Coronary artery (tissue), 2 donors: ENCODE results near the gene TYROBP.
A peak's percentile ranks its signal among the peaks of the same experiment; 100 is the strongest.
"Not testable (repeated sequence)": the region's sequence is repeated elsewhere in the genome, so short reads cannot be mapped to it uniquely, and the experiment has no call there.

Experiments
- DNase-seq: peaks from one replicate; pipeline ENCODE4 v3.0.0-alpha.2; 2017; ENCODE audit warnings: low spot score
- H3K27ac ChIP-seq, 2 donors: fragments of 200-600 bp; sonication (generic); one replicate each; pipeline ENCODE4 v1.5.1; 2016 to 2019
- H3K4me3 ChIP-seq: fragments of 200-600 bp; sonication (generic); 2 replicates; pipeline ENCODE4 v1.5.1; 2016; ENCODE audit warnings: mild to moderate bottlenecking, moderate library complexity
- TF ChIP-seq, protein P1 (sequence below): fragments of 200-600 bp; sonication (generic); IDR thresholded peaks from one replicate; pipeline ENCODE4 v1.5.1; 2019; ENCODE audit warnings: antibody characterized with exemption

TYROBP gene

DNA sequence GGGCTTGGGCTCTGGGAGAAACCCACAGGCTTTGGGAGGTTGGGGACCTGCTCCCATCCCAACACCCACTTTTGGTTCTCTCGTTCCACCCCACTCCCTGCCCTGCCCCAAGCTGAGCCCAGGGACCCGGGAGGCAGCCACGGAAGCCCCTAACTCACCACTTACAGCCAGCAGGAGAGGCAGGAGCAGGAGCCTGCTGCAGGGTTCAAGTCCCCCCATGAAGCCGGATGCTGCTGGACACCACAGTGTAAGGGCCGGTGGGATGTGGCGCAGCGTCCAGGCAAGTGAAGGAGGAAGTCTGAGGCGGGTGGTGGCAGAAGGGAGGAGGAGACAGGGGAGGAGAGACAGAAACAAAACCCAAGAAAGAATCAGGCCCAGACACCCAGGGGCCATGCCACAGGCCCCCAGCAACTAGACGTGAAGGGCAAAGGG, at the start of gene TYROBP:
TSS of gene TYROBP (minus strand) at position 286 of the 432 bp plus-strand sequence. CDS start at position 219, 67 bp downstream.
- TF ChIP-seq, protein P1, sequence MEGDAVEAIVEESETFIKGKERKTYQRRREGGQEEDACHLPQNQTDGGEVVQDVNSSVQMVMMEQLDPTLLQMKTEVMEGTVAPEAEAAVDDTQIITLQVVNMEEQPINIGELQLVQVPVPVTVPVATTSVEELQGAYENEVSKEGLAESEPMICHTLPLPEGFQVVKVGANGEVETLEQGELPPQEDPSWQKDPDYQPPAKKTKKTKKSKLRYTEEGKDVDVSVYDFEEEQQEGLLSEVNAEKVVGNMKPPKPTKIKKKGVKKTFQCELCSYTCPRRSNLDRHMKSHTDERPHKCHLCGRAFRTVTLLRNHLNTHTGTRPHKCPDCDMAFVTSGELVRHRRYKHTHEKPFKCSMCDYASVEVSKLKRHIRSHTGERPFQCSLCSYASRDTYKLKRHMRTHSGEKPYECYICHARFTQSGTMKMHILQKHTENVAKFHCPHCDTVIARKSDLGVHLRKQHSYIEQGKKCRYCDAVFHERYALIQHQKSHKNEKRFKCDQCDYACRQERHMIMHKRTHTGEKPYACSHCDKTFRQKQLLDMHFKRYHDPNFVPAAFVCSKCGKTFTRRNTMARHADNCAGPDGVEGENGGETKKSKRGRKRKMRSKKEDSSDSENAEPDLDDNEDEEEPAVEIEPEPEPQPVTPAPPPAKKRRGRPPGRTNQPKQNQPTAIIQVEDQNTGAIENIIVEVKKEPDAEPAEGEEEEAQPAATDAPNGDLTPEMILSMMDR = no peak
- Histone ChIP-seq H3K27ac (peak within 1 kb of the TSS in 1 of 2 donors; percentile 78), H3K4me3 (peak within 1 kb of the TSS; percentile 58)
- no peak for DNase-seq

DNA sequence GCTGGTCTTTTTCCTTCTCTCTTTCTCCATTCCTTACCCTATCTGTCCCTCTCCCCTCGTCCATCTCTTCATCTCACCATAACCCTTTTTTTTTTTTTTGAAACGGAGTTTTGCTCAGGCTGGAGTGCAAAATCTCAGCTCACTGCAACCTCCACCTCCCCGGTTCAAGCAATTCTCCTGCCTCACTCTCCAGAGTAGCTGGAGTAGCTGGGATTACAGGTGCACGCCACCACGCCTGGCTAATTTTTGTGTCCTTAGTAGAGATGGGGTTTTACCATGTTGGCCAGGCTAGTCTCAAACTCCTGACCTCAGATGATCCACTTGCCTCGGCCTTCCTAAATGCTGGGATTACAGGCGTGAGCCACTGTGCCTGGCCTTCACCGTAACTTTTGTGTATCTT, 49.3 kb upstream of the TYROBP start:
- not testable (repeated sequence) for H3K4me3 ChIP-seq, H3K27ac ChIP-seq, DNase-seq

DNA sequence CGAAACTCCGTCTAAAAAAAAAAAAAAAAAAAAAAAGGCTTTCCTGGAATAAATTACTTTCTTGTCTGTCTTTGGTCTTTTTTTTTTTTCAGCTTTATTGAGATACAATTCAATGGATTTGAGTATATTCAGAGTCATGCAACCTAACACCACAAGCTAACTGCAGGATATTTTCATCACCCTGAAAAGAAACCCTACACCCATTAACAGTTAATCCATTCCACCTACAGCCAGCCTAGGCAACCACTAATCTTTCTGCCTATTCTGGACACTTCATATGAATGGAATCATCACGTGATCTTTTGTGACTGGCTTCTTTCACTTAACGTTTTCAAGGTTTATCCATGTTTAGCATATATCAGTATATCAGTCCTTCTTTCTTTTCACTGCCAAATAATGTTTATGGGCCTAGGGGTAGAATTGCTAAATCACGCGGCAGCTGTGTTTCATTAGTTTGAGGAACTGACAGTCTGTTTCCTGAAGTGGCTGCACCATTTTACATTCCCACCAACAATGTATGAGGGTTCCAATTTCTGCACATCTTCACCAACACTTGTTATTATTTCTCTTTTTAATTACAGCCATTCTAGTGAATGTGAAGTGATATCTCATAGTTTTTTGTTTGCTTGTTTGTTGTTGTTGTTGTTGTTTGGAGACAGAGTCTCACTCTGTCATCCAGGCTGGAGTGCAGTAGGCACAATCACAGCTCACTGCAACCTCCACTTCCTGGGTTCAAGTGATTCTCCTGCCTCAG, 48.0 kb upstream of the TYROBP start:
- Histone ChIP-seq H3K27ac (no peak overlapping the region), H3K4me3 (no peak overlapping the region)
- no peak for DNase-seq
- TF ChIP-seq, protein P1 = no peak

DNA sequence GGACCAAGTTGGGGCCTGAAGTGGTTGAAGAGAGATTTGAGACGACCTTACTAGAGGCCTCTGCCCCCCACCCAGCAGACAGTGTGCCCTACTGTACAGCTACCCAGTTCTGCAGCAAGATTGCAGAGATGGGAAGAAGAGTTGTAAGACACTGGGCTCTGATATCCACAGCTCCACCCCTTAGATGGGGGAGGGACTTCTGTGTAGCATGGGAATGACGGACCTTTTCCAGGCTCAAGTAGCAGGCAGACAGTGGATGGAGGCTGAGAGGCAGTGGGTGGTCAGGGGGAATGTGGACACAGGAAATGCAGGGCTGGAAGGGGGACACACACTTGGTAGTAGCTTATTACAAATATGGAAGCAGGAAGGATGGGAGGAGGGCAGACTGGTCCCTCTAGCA, 41.0 kb upstream of the TYROBP start:
- TF ChIP-seq, protein P1 = no peak
- no peak overlapping the region for H3K4me3 ChIP-seq
- no peak overlapping the region for H3K27ac ChIP-seq
- no peak for DNase-seq

DNA sequence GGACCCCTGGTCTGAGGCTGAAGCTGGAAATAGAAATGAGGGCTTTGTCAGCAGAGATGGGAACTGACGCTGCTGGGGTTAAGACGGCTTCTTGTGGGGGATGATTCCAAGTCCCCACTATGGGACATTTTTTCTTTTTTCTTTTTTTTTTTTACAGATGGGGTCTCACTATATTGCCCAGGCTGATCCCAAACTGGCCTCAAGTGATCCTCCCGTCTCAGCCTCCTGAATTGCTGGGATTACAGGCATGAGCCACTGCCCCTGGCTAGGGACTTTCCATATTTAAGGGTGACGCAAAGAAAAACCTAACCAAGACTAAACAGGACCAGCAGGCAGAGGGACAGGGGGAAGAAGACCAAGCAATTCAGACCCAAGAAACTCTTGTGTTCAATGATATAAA, 38.1 kb upstream of the TYROBP start:
- H3K27ac ChIP-seq = no peak overlapping the region
- no peak overlapping the region for H3K4me3 ChIP-seq
- TF ChIP-seq, protein P1 = no peak
- no peak for DNase-seq

DNA sequence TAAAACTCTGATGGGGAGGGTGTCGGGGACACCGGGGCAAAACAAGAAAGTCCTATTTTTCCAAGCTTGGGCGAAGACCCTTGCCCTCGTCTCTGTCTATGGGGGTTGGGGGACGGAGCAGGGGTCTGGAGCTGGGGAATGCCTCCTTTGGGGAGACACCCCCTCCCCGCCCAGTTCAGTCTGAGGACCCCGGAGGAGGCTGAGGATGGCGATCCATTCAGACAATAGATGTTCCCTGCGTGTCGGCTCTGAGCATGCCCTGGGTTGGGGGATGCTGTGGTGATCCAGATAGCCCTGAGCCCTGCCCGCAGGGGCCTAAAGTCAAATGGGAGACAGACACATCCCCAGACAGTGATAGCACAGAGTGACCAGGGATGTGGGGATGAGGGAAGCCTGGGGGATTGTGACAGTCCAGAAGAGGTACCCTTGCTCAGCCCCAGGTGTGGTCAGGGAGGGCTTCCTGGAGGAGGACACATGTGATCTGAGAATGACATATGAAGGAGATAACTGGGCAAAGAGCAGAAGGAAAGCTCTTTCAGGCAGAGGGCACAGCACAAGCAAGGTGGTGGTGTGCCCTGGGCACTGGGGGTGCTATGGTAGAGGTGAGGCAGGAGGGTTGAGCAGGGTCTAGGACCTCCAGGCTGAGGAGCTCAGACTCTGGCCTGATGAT, 37.2 kb upstream of the TYROBP start:
- TF ChIP-seq, protein P1 = no peak
- H3K4me3 ChIP-seq = no peak overlapping the region
- DNase-seq = no peak
- no peak overlapping the region for H3K27ac ChIP-seq

DNA sequence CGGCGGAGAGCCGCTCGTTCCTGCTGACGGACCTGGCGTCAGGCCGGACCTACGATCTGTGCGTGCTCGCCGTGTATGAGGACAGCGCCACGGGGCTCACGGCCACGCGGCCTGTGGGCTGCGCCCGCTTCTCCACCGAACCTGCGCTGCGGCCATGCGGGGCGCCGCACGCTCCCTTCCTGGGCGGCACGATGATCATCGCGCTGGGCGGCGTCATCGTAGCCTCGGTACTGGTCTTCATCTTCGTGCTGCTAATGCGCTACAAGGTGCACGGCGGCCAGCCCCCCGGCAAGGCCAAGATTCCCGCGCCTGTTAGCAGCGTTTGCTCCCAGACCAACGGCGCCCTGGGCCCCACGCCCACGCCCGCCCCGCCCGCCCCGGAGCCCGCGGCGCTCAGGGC, 36.5 kb upstream of the TYROBP start:
- Histone ChIP-seq H3K27ac (no peak overlapping the region), H3K4me3 (no peak overlapping the region)
- no peak for DNase-seq
- TF ChIP-seq, protein P1 = no peak
